Umbilical cord (tissue), 2 donors: ENCODE results near the gene CPNE4. TPM values are rescaled to one million over a fixed set of nuclear protein-coding genes. Genes with fewer than 3 reads are reported as not detected.
"Not testable (repeated sequence)": the region's sequence is repeated elsewhere in the genome, so short reads cannot be mapped to it uniquely, and the experiment has no call there.

Source experiments
- DNase-seq: peaks from one replicate; pipeline ENCODE4 v3.0.0-alpha.2; 2015; ENCODE audit warnings: low spot score
- total RNA-seq: library from RNA; depleted of rRNA; stranded (reverse); fragments of >200 nt; gene quantifications from one replicate; pipeline ENCODE4 v1.2.3, GENCODE V29; 2014; ENCODE audit warnings: low replicate concordance; ENCODE audit not compliant: insufficient read depth

The CPNE4 gene
- total RNA-seq, 1 donor from 2014 or later: 5.3 TPM

DNA sequence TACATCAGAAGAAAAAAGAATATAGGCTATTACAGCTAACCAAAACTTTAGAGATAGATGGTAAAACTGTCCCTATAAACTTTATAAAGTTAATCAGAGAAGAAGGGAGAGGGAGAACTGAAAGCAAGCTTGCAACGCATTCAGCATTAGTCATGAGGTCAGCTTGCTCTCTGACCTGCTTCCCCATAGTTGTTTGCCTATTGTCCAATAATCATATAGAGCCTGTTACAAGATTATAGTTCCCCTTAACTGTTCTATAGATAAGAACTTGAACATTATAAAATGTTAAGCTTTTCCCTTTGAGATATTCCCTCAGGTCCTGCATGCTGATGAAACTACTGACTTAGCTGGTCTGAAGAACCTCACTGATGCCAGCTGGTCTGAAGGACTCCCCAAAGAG lies 74.5 kb downstream of the CPNE4 start:
- no peak for DNase-seq

DNA sequence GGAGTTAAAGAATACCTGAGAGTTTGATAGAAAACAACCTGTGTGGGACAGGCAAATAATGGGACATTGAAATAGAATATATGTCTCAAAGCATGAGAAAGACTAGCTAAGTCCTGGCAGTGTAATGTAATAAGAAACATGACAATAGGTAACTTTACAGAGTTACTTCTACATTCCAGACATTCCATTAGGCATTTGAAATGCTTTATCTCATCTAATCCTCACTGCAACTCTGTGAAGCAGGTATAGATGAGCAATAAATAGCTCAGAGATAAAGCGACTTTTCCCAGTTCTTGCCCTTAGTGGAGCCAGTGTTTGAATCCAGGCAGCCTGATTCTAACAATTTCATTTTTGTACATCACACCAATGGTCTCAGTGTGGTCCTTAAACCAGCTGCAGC lies 76.8 kb downstream of the CPNE4 start:
- DNase-seq: no peak

DNA sequence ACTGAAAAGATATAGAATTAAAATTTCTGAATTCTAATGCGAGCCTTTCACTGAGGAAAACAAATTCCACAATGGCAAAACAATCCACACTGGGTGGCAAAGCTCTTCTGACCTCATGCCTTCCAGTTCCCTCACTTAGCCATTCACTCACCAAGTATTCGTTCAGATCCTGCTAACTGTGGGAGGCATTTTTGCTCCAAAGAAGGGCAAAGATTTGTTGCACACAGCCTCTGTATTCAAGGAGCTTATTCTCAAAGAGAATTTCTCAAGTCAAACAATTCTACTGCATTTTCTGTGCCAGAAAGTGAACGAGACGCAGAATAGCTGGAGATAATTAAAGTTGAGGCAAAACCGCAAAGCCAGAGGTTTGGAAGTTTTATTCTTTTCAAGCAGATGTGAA lies 77.3 kb downstream of the CPNE4 start:
- DNase-seq: no peak

DNA sequence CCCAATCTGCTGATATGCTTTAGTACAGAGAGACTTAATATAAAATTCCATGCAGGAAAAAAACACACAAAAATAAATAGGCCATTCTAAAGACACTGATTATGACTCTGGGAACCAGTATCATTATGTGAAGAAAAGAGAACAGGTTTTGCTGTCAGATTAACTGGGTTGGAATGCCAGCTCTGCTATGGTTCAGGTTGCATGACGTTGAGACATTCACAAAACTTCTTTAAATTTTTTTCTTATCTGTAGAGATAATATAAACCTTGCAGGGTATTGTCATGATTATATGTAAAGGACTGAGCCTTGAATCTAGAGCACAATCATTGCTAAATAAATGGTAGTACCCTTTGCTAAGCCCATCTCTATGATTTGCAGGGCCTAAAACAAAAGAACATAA lies 86.0 kb downstream of the CPNE4 start:
- DNase-seq: no peak

DNA sequence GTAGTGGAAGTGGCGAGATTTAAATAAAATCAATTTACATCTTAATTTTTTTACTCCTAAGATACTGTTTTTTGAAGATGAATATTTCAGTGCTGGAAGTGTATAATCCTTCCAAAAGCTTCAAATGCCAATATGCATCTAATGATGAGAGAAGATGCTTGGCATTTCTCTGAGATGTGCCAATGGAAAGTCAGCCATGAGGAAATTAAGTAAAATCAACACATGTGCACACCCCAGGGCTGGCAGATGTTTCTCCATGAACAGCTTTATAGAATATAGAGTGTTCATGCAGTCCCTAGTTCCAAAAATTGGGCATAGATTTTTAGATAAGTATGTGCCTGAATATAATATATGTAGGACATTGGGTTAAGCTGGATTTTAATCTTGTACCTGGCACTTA lies 90.1 kb downstream of the CPNE4 start:
- no peak for DNase-seq

DNA sequence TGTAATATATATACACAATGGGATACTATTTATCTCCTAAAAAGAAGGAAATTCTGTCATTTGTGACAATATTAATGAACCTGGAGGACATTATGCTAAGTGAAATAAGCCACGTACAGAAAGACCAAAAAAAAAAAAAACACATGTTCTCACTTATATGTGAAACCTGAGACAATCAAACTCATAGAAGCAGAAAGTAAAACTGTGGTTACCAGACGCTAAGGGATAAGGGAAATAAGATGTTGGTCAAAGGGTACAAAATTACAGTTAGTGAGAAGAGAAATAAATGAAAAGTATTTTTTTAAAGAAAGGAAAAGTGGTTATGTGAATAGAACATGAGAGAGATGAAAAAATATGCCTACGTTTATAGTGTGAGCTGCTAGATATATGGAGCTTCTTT lies 101.1 kb downstream of the CPNE4 start:
- DNase-seq: no peak

DNA sequence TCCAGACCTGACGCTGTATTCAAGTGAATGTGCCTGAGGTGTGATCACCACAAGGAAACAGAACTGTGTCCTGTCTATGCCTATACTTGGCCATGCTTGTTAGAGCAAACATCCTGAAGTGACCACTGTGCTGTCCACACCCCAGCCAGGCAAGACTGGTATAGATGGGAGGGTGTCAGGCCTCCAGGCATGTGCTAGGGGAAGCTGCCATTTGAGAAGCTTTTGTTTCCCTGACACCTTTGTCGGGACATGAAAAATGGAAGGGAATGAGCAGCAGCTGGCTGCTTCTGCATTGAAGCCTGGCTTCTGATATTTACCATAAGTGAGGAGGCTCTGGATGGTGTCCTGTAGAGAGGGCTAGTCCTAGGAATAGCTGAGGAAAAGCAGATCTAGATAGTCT lies 106.2 kb downstream of the CPNE4 start:
- DNase-seq: no peak

DNA sequence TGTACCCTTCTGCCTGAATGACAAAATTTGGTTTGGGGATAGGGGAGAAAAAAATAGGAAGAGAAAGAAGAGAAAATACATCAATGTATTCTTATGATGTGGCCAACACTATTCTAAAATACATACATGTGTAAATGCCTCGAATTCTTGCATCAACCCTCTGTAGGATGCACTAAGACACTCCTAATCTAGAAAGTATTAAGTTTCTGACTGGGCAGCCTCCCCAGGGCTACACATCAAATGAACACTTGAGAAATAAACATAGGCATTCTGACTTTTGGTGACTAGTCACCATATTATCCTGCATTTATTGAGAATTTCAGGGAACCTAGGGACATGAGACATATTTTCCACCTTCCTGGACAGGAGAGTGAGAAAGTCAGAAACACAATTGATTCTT lies 109.2 kb downstream of the CPNE4 start:
- DNase-seq: no peak

DNA sequence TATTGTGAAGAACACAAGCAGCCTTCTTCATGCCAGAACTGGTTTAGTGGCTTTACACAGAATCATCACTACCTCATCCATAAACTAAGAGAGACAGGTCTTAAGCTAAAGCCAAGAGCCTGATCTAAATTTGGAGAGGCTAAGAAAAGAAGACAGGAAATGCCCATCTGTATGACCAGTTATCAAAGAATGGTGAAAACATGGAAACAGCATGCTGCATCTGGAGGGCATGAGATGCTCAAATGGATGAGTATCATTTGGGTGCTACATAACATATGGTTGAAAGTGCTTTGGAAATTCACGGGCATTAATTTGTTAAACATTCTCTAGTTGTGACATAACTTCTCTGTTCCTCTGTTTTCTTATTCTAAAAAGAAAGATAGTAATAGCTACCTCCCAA lies 112.5 kb downstream of the CPNE4 start:
- no peak for DNase-seq

DNA sequence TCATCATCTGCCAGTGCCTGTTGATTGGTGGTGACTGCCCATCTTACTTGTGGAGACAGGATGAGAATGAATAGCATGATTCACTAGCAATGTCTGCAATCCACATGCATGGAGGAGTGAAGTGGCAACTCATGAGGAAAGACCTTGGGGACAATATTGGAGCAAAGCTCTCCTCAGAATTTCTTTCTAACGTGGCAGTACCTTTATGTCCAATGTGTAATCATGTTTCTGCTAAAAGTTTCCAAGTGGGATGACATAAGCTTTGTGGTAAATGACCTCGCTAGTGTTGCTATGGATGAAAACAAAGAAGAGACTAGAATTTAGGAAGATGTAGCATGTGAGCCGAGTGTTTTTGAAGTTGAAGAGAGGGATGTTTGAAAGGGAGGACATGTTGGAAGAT lies 117.8 kb downstream of the CPNE4 start:
- DNase-seq: no peak

DNA sequence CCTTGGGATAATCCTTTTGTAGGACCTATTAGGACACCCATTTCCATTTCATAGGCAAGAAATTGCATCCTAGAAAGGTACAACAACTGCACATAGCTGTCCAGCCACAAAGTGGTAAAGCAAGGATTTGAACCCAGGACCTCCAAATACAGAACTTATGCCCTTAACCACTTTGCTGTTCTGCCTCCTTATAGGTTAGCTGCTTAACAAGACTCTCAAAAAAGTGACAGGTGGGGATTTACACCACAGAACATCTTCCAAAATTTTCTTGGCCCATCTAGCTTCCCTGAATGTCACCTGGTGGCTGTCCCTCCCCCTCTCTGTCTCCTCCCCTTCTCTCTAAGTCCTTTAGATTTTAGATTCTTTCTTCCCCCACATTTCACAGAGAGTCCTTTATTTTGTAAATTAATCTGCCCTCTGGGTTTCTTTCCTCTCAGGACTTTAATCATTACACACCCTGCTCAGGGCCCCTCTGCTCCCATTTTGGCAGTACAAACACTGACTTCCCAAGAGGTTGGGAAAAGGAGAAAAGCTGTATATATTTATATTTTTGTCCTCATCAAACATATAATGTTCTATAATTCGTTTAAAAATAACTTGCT lies 120.6 kb downstream of the CPNE4 start:
- no peak for DNase-seq

DNA sequence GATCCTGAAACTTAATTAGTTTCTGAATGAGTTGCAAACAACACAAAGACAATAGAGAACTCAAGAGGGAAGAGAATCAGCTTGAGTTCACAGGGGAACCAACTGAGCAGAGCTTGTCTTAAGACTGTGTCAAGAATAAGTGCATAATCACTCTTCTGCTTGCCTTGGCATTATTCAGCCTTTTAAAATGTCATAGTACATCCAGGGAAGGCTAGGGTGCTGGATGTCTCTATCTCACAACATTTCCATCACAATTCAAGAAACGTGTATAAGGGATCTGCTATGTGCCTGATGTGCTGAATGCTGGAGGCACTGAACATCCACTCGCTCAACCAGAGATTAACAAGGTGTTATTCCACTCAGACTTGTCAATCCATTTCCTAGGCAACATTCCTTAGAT lies 122.6 kb downstream of the CPNE4 start:
- DNase-seq: no peak

DNA sequence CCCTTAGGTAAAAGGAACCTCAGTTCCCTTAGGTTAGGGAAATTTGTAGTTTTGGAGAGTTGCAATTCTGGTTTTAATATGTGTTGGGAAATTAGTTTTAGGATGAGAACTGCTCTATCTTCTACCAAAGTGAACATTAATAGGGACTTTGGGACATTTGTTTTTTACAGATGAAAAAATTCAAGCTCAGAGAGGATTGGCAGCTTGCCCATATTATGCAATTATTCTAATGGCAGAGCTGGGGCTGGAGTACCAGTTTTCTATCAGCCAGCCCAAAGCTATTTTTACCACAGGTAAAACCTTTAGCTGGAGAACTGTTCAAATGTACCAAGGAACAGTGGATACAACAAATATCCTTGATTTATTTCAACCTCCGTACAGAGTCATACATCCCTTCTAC lies 127.0 kb downstream of the CPNE4 start:
- no peak for DNase-seq

DNA sequence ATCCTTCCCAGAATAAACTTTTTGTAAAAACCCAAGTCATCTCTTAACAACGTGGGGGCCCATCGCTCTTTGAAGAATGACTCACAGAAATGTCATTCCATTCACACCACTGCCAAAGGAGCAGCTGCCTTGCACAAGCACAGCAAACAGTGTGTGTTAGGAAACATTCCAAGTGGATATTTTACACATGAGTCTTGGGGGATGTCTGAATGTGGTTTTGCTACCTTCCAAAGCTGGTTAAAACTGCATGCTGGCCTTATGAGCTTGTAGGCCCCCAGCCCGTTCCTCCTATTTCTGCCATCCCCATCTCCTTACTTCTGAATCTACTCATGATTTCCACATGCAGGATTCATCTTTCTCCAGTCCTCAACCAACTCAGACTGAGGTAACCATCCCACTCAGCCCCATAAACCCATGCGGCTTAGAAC lies 130.8 kb downstream of the CPNE4 start:
- peak; percentile 60 for DNase-seq

DNA sequence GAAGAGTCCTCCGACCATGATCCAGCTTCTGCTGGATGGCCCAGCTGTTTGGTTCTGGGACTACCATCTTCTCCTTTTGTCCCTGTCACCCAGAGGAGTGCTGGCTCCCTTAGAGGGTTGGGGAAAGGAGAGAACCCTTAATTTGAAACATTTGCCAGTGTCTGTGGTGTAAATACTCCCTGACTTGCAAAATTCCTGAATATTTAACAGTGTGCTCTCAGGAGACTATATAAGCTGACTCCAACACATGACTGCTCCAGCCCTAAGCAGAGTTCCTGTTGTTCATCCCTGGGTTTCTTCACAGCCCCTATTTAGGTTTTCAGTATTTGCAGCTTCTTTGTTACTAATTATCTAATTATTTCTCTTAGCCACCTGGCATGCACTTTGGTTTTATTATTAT lies 133.1 kb downstream of the CPNE4 start:
- DNase-seq: no peak

DNA sequence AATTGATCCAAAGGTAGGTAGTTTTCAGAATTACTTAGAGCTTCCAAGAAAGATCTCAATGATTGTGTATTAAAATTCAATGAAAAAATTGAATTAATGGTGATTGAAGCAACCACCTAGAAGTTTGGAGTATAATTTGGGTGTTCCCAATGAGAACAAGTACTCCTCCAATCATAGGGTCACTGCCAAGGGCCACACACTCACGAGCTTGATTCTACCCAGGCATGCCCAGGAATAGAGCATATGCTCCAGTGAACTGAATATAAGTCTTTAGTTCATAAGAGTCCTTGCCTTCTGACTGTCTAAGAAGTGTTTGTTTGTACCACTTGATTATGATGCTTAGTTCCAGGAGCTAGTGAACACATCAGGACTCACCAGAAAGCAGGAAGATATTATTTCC lies 133.9 kb downstream of the CPNE4 start:
- no peak for DNase-seq

DNA sequence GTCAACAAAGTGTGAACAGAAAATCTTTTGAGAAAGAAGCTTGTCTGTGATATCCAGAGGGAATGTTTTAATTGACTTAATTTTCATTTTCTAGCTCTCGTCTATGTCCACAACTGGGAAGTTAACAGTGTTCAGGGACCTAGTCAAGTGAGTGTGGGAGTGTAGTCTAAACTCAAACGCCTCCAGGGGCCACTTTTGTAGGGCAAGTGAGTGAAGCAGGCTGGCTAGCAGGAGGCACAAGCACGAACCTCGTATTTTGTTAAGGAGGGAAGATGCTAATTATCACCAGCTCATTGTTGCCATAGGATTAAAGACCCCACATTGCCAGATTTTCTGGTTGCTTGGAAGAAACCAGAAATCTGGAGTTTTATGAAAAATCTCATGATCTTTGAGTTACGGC lies 135.8 kb downstream of the CPNE4 start:
- DNase-seq: no peak

DNA sequence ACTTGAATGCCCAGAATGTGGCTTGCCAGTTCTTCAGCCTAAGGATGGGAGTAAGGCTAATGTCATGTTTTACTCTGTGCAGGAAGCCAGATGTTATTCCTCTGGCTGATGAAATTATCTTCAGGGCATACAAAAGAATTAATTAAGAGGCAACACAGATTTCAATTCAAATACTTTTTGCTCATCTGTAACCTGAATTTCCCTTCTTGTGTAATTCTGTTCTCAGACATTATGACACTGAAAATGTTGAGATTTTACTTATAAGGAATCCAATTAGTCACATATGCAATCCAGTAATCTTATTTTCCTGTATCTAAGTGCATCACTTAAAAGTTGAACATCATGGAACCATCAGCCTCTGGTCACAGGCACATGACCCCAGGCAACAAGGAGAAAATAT lies 136.5 kb downstream of the CPNE4 start:
- no peak for DNase-seq

DNA sequence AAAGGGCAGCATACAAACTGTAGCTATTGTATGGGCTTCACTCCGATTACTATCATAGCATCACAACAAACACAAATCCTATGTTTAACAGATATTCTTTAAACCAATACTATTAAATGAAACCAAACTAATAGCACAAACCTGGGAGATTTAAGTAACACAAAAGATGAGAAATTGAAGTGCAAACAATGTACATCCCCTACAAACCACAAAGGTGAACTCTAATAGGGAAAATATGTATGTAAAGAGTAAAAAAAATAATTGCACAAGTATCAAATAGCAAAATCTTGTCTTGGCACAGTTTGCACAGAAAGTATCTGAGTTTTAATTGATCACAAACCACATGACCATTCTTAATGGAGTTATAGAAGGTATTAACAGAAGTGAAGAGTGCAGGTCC lies 138.5 kb downstream of the CPNE4 start:
- no peak for DNase-seq

DNA sequence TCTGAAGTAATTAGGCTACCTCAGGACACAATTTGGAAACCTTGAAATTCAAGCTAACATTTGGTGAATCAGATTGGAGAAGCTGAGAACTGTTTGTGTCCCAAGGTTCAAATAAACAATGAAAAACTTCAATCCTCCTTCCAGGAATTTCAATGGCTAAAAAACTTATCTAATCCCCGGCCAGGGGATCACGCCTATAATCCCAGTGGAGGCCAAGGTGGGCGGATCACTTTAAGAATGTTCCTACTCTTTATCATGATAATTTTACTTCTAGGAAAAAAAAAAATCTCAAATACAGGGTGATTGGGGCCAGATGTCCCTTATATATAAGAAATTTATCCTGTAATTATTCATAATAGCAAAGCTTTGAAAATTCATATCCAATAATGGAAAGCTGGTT lies 139.0 kb downstream of the CPNE4 start:
- DNase-seq: no peak

DNA sequence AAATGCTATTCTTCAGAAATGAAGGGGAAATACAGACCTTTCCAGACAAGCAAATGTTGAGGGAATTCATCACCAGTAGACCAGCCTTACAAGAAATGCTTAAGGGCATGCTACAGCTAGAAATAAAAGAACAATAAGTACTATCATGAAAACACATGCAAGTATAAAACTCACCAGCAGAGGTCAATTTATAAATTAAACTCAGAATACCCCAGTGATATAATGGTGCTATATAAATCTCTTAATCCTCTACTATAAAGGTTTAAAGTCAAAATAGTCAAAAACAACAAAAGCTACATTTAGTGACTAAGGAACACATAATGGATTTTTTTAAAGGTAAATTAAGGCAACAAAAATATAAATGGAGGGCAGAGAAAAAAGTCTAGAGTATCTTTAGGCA lies 142.5 kb downstream of the CPNE4 start:
- DNase-seq: no peak

DNA sequence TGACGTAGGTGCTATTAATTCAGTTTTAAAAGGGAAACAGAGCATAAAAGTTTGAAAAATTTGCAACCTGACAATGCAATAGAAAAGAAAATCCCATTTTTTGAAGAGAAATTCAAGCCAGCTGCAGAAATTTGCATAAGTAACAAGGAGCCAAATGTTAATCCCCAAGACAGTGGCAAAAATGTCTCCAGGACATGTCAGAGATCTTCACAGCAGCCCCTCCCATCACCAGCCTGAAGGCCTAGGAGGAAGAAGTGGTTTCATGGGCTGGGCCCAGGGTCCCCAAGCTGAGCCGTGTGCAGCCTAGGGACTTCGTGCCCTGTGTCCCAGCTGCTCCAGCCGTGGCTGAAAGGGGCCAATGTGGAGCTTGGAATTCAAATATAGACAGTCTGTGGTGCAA lies 148.9 kb downstream of the CPNE4 start:
- not testable (repeated sequence) for DNase-seq

DNA sequence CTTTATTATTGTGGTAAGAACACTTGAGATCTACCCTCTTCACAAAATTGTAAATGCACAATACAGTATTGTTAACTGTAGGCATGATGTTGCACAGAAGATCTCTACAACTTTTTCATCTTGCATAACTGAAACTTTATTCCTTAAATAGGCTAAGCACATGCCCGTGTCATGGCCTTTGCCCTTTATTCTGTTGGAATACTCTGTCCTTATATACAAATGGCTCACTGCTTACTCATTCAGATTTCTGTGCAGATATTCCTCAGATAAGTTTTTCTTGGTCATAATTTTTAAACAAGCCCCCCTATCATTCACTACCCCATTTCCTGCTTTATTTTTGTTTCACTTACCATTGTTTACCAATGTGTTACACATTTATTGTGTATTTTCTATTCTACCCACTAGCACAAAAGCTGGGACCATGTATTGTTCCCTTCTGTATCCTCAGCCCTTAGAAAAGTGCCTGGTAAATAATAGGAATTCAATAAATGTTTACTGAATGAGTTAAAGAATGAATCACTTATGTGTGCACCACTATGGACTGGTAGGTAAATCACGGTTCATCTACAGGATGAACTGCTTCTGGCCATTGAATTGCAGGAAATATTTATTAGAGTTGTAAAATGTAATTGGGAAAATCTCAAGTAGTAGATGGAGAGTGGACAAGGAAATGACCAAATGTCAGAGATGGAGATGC lies 151.0 kb downstream of the CPNE4 start:
- no peak for DNase-seq

DNA sequence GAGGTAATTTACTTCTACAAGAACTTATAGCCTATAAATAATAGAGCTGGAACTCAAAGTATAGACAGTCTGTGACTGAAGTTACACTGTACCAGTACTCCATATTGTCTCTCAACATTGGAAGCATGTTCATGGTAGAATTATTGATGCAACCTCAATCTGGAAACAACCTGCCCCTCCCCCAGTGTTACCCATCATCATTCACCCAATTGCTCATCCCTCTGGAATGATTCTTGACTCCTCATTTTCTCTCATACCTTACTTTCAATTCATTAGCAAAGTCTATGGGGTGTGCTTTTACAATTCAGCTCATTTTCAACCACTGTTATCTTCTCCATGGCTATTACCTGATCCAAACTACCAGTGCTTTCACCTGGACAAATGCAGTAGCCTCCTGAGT lies 151.7 kb downstream of the CPNE4 start:
- no peak for DNase-seq
